HCT116 (cell line): Measurements from ENCODE around the gene ZNF182. TPM values are rescaled to one million over a fixed set of nuclear protein-coding genes. Genes with fewer than 3 reads are reported as not detected.

Source experiments
- ATAC-seq: fragments of 200-7000 bp; cut with Tn5 transposase; 2 replicates; pipeline ENCODE4 v1.9.1; 2020; ENCODE audit warnings: mild to moderate bottlenecking, moderate library complexity
- BruUV-seq: library from RNA; stranded (reverse); fragments of 400-500 nt; replicated peaks from 2 replicates; lab custom pipeline; 2021; lab: Mats Ljungman, UMichigan
- CTCF ChIA-PET: fragments of 300-600 bp; sonication (Branson Sonifier 250); formaldehyde crosslinking; loops from one replicate; lab custom pipeline; 2021; ENCODE audit warnings: antibody characterized with exemption; lab: Charles Lee
- POLR2A ChIA-PET: fragments of 300-600, 350-600 bp; sonication (Branson Sonifier 250); formaldehyde crosslinking; loops from one replicate; lab custom pipeline; 2021; ENCODE audit warnings: antibody characterized with exemption; lab: Charles Lee
- RAD21 ChIA-PET, 2 experiments: fragments of 300-600 bp; sonication (Branson Sonifier 250); formaldehyde crosslinking; loops; one replicate each; lab custom pipeline; 2023; ENCODE audit warnings: low total read pairs in 2 of 2; ENCODE audit not compliant: uncharacterized antibody in 2 of 2, unreplicated experiment in 2 of 2, low non-redundant PET in 1 of 2; lab: Charles Lee
- DNase-seq: peaks from one replicate; pipeline ENCODE4 v3.0.0-alpha.2; 2010; ENCODE audit warnings: low read depth, low spot score
- H2AFZ ChIP-seq: fragments of 200-600 bp; shearing (Covaris generic), sonication (generic); 2 replicates; pipeline ENCODE4 v1.6.1; 2017; ENCODE audit warnings: low read depth, mixed run types, mixed read lengths, antibody characterized with exemption, low read length; ENCODE audit not compliant: poor library complexity, severe bottlenecking
- H3K27ac ChIP-seq: 2 replicates; pipeline ENCODE4 v1.5.1; 2012; ENCODE audit warnings: low read depth, low read length
- H3K27me3 ChIP-seq: fragments of 200-600 bp; sonication (generic); 2 replicates; pipeline ENCODE4 v1.6.1; 2016; ENCODE audit warnings: mixed run types, low read length, mixed read lengths; ENCODE audit not compliant: insufficient read depth
- H3K36me3 ChIP-seq, 2 experiments: fragments of 200-500 bp in 1 of 2; fragments of 200-600 bp in 1 of 2; sonication (Bioruptor generic) in 1 of 2; sonication (generic) in 1 of 2; 2 replicates each; pipeline versions ENCODE4 v1.5.1 to v1.6.1; 2014 to 2016; ENCODE audit warnings: low read length in 2 of 2, inconsistent platforms in 1 of 2, mixed read lengths in 1 of 2, mixed run types in 1 of 2; ENCODE audit not compliant: insufficient read depth in 2 of 2, control insufficient read depth in 1 of 2
- H3K4me1 ChIP-seq, 2 experiments: fragments of 200-600 bp in 1 of 2; sonication (generic) in 1 of 2; 2 replicates each; pipeline versions ENCODE4 v1.5.1 to v1.6.1; 2012 to 2017; ENCODE audit warnings: low read length in 2 of 2, inconsistent platforms in 1 of 2, mild to moderate bottlenecking in 1 of 2, mixed read lengths in 1 of 2, mixed run types in 1 of 2, moderate library complexity in 1 of 2; ENCODE audit not compliant: insufficient read depth in 2 of 2, control insufficient read depth in 1 of 2
- H3K4me2 ChIP-seq: fragments of 200-600 bp; sonication (generic); 2 replicates; pipeline ENCODE4 v1.6.1; 2017; ENCODE audit warnings: mixed run types, low read length, mixed read lengths
- H3K4me3 ChIP-seq, 2 experiments: fragments of 200-600 bp in 1 of 2; sonication (generic) in 1 of 2; replicated peaks in 1 of 2; 2 replicates each; pipeline ENCODE4 v1.5.1; 2011 to 2016; ENCODE audit warnings: low read length in 2 of 2, control low read depth in 1 of 2, low read depth in 1 of 2, mild to moderate bottlenecking in 1 of 2, mixed read lengths in 1 of 2, mixed run types in 1 of 2
- H3K79me2 ChIP-seq: fragments of 200-600 bp; sonication (generic); 2 replicates; pipeline ENCODE4 v1.6.1; 2017; ENCODE audit warnings: mild to moderate bottlenecking, mixed run types, low read length, moderate library complexity, mixed read lengths; ENCODE audit not compliant: insufficient read depth
- H3K9ac ChIP-seq: fragments of 200-600 bp; sonication (generic); 2 replicates; pipeline ENCODE4 v1.6.1; 2016; ENCODE audit warnings: low read length, mixed read lengths
- H3K9me2 ChIP-seq: fragments of 200-600 bp; sonication (generic), shearing (Covaris generic); 2 replicates; pipeline ENCODE4 v1.6.1; 2017; ENCODE audit warnings: mixed run types, mild to moderate bottlenecking, moderate library complexity; ENCODE audit not compliant: insufficient read depth
- H3K9me3 ChIP-seq, 2 experiments: fragments of 200-500 bp in 1 of 2; fragments of 200-600 bp in 1 of 2; sonication (Bioruptor generic) in 1 of 2; sonication (generic) in 1 of 2; 2 replicates each; pipeline ENCODE4 v1.6.1; 2014 to 2017; ENCODE audit warnings: low read length in 2 of 2, mixed read lengths in 2 of 2, inconsistent platforms in 1 of 2, low read depth in 1 of 2, mild to moderate bottlenecking in 1 of 2, mixed run types in 1 of 2, moderate library complexity in 1 of 2; ENCODE audit not compliant: control insufficient read depth in 1 of 2, insufficient read depth in 1 of 2
- H4K20me1 ChIP-seq: fragments of 200-600 bp; sonication (generic), shearing (Covaris generic); 2 replicates; pipeline ENCODE4 v1.6.1; 2017; ENCODE audit warnings: mixed run types, mild to moderate bottlenecking, moderate library complexity; ENCODE audit not compliant: insufficient read depth
- ATF3 ChIP-seq: IDR thresholded peaks from 2 replicates; pipeline ENCODE4 v1.6.1; 2012
- CBX3 ChIP-seq: IDR thresholded peaks from 2 replicates; pipeline ENCODE4 v1.6.1; 2012; ENCODE audit warnings: low read depth
- CTCF ChIP-seq, 3 experiments: fragments of 200-600 bp in 1 of 3; sonication (generic) in 1 of 3; IDR thresholded peaks in 2 of 3; conservative IDR thresholded peaks in 1 of 3; 2 replicates each; pipeline ENCODE4 v1.5.1; 2012 to 2017; ENCODE audit warnings: low read depth in 2 of 3, low read length in 2 of 3, antibody characterized with exemption in 1 of 3, borderline replicate concordance in 1 of 3, control low read depth in 1 of 3, mild to moderate bottlenecking in 1 of 3, mixed read lengths in 1 of 3, mixed run types in 1 of 3, moderate library complexity in 1 of 3; ENCODE audit not compliant: insufficient read depth in 1 of 3
- EGR1 ChIP-seq: IDR thresholded peaks from 2 replicates; pipeline ENCODE4 v1.6.1; 2012; ENCODE audit warnings: low read depth
- EZH2 ChIP-seq: fragments of 200-600 bp; sonication (generic); IDR thresholded peaks from 2 replicates; pipeline ENCODE4 v1.6.1; 2017; ENCODE audit warnings: antibody characterized with exemption, mixed run types
- POLR2AphosphoS5 ChIP-seq: IDR thresholded peaks from 2 replicates; pipeline ENCODE4 v1.6.1; 2011; ENCODE audit warnings: mild to moderate bottlenecking, low read depth, low read length, moderate library complexity
- SIN3A ChIP-seq: IDR thresholded peaks from 2 replicates; pipeline ENCODE4 v1.6.1; 2012; ENCODE audit warnings: low read depth
- TCF7L2 ChIP-seq: IDR thresholded peaks from 2 replicates; pipeline ENCODE4 v1.7.0; 2011; ENCODE audit warnings: borderline replicate concordance, inconsistent platforms; ENCODE audit not compliant: insufficient read depth, insufficient read length; ENCODE audit errors: extremely low read depth
- YY1 ChIP-seq: IDR thresholded peaks from 2 replicates; pipeline ENCODE4 v1.6.1; 2011; ENCODE audit warnings: low read length, low read depth, moderate library complexity, mild to moderate bottlenecking; ENCODE audit not compliant: insufficient replicate concordance; ENCODE audit errors: extremely low read depth
- ZFX ChIP-seq: fragments of 450-650 bp; IDR thresholded peaks from 2 replicates; pipeline ENCODE4 v1.6.1; 2017
- intact Hi-C: fragments of 100-400 bp; cut with micrococcal nuclease; formaldehyde crosslinking; loops from 2 replicates; pipeline ENCODE4 v1.10.0; 2022
- total RNA-seq: library from RNA; stranded (reverse); gene quantifications from one replicate; pipeline ENCODE4 v1.2.1, GENCODE V29; 2021; ENCODE audit not compliant: unreplicated experiment

ZNF182 gene
- total RNA-seq, 1 experiment from 2014 or later = 5.1 TPM

- TF ChIP-seq TCF7L2 (no peak), EGR1 (peak; percentile 91), CBX3 (0 out of 2 replicates have a peak, but pooled peaks have one; percentile 25), ZFX (no peak), EZH2 (no peak)
Measured at GRCh38 chrX:48045410-48046311, 41.9 kb upstream of the ZNF182 start (continued).

GRCh38 chrX:48043056-48043455 lies 39.3 kb upstream of the ZNF182 start:
- RAD21 ChIA-PET = no interaction called here
- H2AFZ ChIP-seq = no peak overlapping the region
- H3K4me1 ChIP-seq = peaks cover 9 to 21% of the 10 kb centered on the region in 2 experiments
- no peak overlapping the region for H3K4me2 ChIP-seq
- ATAC-seq = no peak
- TF ChIP-seq POLR2AphosphoS5 = no peak
- no peak for TF ChIP-seq YY1
- TF ChIP-seq ATF3 = no peak
- no peak for TF ChIP-seq CTCF (IDR thresholded peaks at IDR 0.05 in 2 of 3, conservative IDR thresholded peaks at IDR 0.05 in 1 of 3; ENCODE audit: borderline replicate concordance in 1 of 3, insufficient read depth in 1 of 3, low read depth in 2 of 3, low read length in 2 of 3)
- TF ChIP-seq SIN3A = no peak
- TF ChIP-seq, all 23 proteins: peak for 0
- no peak for DNase-seq
- Histone ChIP-seq H3K4me3 (no peak overlapping the region), H3K9ac (no peak overlapping the region), H3K79me2 (no peaks in the 10 kb centered on the region), H3K9me2 (no peaks in the 10 kb centered on the region), H4K20me1 (no peaks in the 10 kb centered on the region), H3K27me3 (no peaks in the 10 kb centered on the region), H3K9me3 (no peaks in the 10 kb centered on the region), H3K36me3 (no peaks in the 10 kb centered on the region), H3K27ac (no peak overlapping the region)
- intact Hi-C loops = no loop called here
- ChIA-PET CTCF (no interaction called here), POLR2A (no interaction called here)
- no TSS peak for BruUV-seq
